Activated naive CD8-positive, alpha-beta T cell treated with anti-CD3 and anti-CD28 coated beads, Interleukin-2, amount 10 ng/mL, durations not matched to agents 7 days and 5 days (primary cell): ENCODE measurements around the gene NCKIPSD. TPM values are rescaled to one million over a fixed set of nuclear protein-coding genes. Genes with fewer than 3 reads are reported as not detected.
"Not testable (repeated sequence)": the region's sequence is repeated elsewhere in the genome, so short reads cannot be mapped to it uniquely, and the experiment has no call there.

Experiments
- ATAC-seq: fragments of 150-1000 bp; cut with Tn5 transposase; one replicate; pipeline ENCODE4 v1.10.0; 2021; ENCODE audit warnings: low read depth, moderate library complexity
- POLR2A ChIA-PET: fragments of 350-600 bp; sonication (Branson Sonifier 250); formaldehyde crosslinking; loops from one replicate; lab custom pipeline; 2021; ENCODE audit warnings: antibody characterized with exemption; lab: Charles Lee
- DNase-seq: peaks from one replicate; pipeline ENCODE4 v3.0.0; 2021
- H3K27ac Mint-ChIP-seq: one replicate; pipeline ENCODE4 v1.8.0; 2022; ENCODE audit warnings: mild to moderate bottlenecking, mixed read lengths
- H3K27me3 Mint-ChIP-seq: one replicate; pipeline ENCODE4 v1.8.0; 2022; ENCODE audit warnings: mild to moderate bottlenecking, moderate library complexity, mixed read lengths
- H3K36me3 Mint-ChIP-seq: one replicate; pipeline ENCODE4 v1.8.0; 2021; ENCODE audit warnings: mild to moderate bottlenecking, mixed read lengths
- H3K4me1 Mint-ChIP-seq: one replicate; pipeline ENCODE4 v1.8.0; 2021; ENCODE audit warnings: mixed read lengths
- H3K4me3 Mint-ChIP-seq: one replicate; pipeline ENCODE4 v1.8.0; 2022; ENCODE audit warnings: mild to moderate bottlenecking, moderate library complexity, mixed read lengths
- H3K9me3 Mint-ChIP-seq: one replicate; pipeline ENCODE4 v1.8.0; 2021; ENCODE audit warnings: mixed read lengths
- total RNA-seq, 2 experiments: library from RNA; stranded (reverse); gene quantifications; one replicate each; pipeline ENCODE4 v1.2.3, GENCODE V29; 2021

NCKIPSD gene
- 10 to 100 TPM; 46.9 to 48.7 TPM for total RNA-seq

GRCh38 chr3:48685603-48686511 lies at the start of gene NCKIPSD:
NCKIPSD (minus strand) TSS chr3:48685915; CDS start chr3:48685807, 108 bp downstream.
- POLR2A ChIA-PET, result interaction anchor here (0.6 to 1.2 kb wide), 7 partner anchors 14 to 128 kb away, joined by 3 to 4 read pairs (median 3); partner anchors contain the start of gene IP6K2
- ATAC-seq, result peak; percentile 85
- Mint-ChIP-seq H3K27me3 (no peaks in the 10 kb centered on the region), H3K4me1 (peaks cover 21% of the 10 kb centered on the region), H3K36me3 (peaks cover 18% of the 10 kb centered on the region), H3K4me3 (peak within 1 kb of the TSS; percentile 94), H3K9me3 (no peaks in the 10 kb centered on the region), H3K27ac (peak within 1 kb of the TSS; percentile 94)
- DNase-seq, result peak; percentile 96

- DNase-seq, POLR2A ChIA-PET, H3K4me3 Mint-ChIP-seq, H3K36me3 Mint-ChIP-seq, H3K27ac Mint-ChIP-seq, ATAC-seq, H3K4me1 Mint-ChIP-seq, H3K9me3 Mint-ChIP-seq, H3K27me3 Mint-ChIP-seq: not testable (repeated sequence)
Measured at GRCh38 chr3:48735075-48735767, 49.5 kb upstream of the NCKIPSD start.

GRCh38 chr3:48734541-48734940 lies 48.8 kb upstream of the NCKIPSD start:
- H3K4me3 Mint-ChIP-seq, POLR2A ChIA-PET, DNase-seq, H3K27me3 Mint-ChIP-seq, H3K36me3 Mint-ChIP-seq, H3K27ac Mint-ChIP-seq, H3K4me1 Mint-ChIP-seq, H3K9me3 Mint-ChIP-seq, ATAC-seq: not testable (repeated sequence)

- H3K9me3 Mint-ChIP-seq, POLR2A ChIA-PET, ATAC-seq: not testable (repeated sequence)
Measured at GRCh38 chr3:48733752-48734518, 48.2 kb upstream of the NCKIPSD start.

GRCh38 chr3:48727511-48727910 lies 41.8 kb upstream of the NCKIPSD start:
- Mint-ChIP-seq H3K4me3 (no peak overlapping the region), H3K9me3 (peaks cover 2% of the 10 kb centered on the region), H3K27me3 (peaks cover 3% of the 10 kb centered on the region), H3K4me1 (no peaks in the 10 kb centered on the region), H3K36me3 (no peaks in the 10 kb centered on the region), H3K27ac (no peak overlapping the region)
- DNase-seq (no peak), ATAC-seq (no peak)
- POLR2A ChIA-PET, result interaction anchor here (0.6 kb wide), 1 partner anchor 280 kb away, joined by 6 read pairs; the partner anchor contains the start of gene WDR6

More at GRCh38 chr3:48733752-48734518, 48.2 kb upstream of the NCKIPSD start:
- H3K27me3 Mint-ChIP-seq, H3K27ac Mint-ChIP-seq, DNase-seq, H3K4me3 Mint-ChIP-seq, H3K36me3 Mint-ChIP-seq, H3K4me1 Mint-ChIP-seq: not testable (repeated sequence)

GRCh38 chr3:48725185-48725855 lies 39.6 kb upstream of the NCKIPSD start:
- POLR2A ChIA-PET, H3K36me3 Mint-ChIP-seq: not testable (repeated sequence)

GRCh38 chr3:48723725-48724124 lies 38.0 kb upstream of the NCKIPSD start:
- H3K4me1 Mint-ChIP-seq, result no peaks in the 10 kb centered on the region
- no peaks in the 10 kb centered on the region for H3K36me3 Mint-ChIP-seq
- POLR2A ChIA-PET, result no interaction called here
- no peak overlapping the region for H3K27ac Mint-ChIP-seq
- no peak overlapping the region for H3K4me3 Mint-ChIP-seq
- peaks cover 19% of the 10 kb centered on the region for H3K27me3 Mint-ChIP-seq
- DNase-seq (no peak), ATAC-seq (no peak)
- peaks cover 2% of the 10 kb centered on the region for H3K9me3 Mint-ChIP-seq

More at GRCh38 chr3:48725185-48725855, 39.6 kb upstream of the NCKIPSD start:
- not testable (repeated sequence) for DNase-seq, ATAC-seq, H3K27ac Mint-ChIP-seq, H3K4me1 Mint-ChIP-seq, H3K4me3 Mint-ChIP-seq, H3K9me3 Mint-ChIP-seq, H3K27me3 Mint-ChIP-seq

- H3K4me3 Mint-ChIP-seq, H3K27ac Mint-ChIP-seq, ATAC-seq, DNase-seq, H3K4me1 Mint-ChIP-seq, H3K36me3 Mint-ChIP-seq, H3K9me3 Mint-ChIP-seq, POLR2A ChIA-PET: not testable (repeated sequence)
- H3K27me3 Mint-ChIP-seq, result peaks cover 19% of the 10 kb centered on the region
Measured at GRCh38 chr3:48723293-48723692, 37.6 kb upstream of the NCKIPSD start.

GRCh38 chr3:48716982-48717746 lies 31.4 kb upstream of the NCKIPSD start, which contains the start of gene IP6K2:
IP6K2 (minus strand) TSS chr3:48717221; CDS start chr3:48695291, 21,930 bp downstream.
- H3K27me3 Mint-ChIP-seq, result peaks cover 21% of the 10 kb centered on the region
- H3K9me3 Mint-ChIP-seq, result no peaks in the 10 kb centered on the region
- ATAC-seq (peak; percentile 100), DNase-seq (peak; percentile 99)
- POLR2A ChIA-PET, result interaction anchor here (0.6 to 3.0 kb wide), 20 partner anchors 8 to 1057 kb away, joined by 3 to 12 read pairs (median 4); partner anchors contain the start of genes CDC25A, NCKIPSD, NDUFAF3 and PRKAR2A
- H3K27ac Mint-ChIP-seq, result peak within 1 kb of the TSS; percentile 98
- peaks cover 15% of the 10 kb centered on the region for H3K36me3 Mint-ChIP-seq
- H3K4me3 Mint-ChIP-seq, result peak within 1 kb of the TSS; percentile 99
- H3K4me1 Mint-ChIP-seq, result peaks cover 23% of the 10 kb centered on the region

- peaks cover 19% of the 10 kb centered on the region for H3K36me3 Mint-ChIP-seq
- H3K4me1 Mint-ChIP-seq, result peaks cover 26% of the 10 kb centered on the region
- no peaks in the 10 kb centered on the region for H3K9me3 Mint-ChIP-seq
- peak overlapping the region; percentile 99 for H3K4me3 Mint-ChIP-seq
- no peak for ATAC-seq
- POLR2A ChIA-PET, result interaction anchor here (0.6 to 3.0 kb wide), 21 partner anchors 8 to 1057 kb away, joined by 3 to 12 read pairs (median 4); partner anchors contain the start of genes ARIH2, CDC25A, NCKIPSD and NDUFAF3
- peak; percentile 53 for DNase-seq
- peaks cover 18% of the 10 kb centered on the region for H3K27me3 Mint-ChIP-seq
- H3K27ac Mint-ChIP-seq, result peak overlapping the region; percentile 98
Measured at GRCh38 chr3:48716508-48716981, 30.8 kb upstream of the NCKIPSD start.

GRCh38 chr3:48715174-48715800 lies 29.6 kb upstream of the NCKIPSD start:
- Mint-ChIP-seq H3K27ac (peak overlapping the region; percentile 98), H3K27me3 (peaks cover 12% of the 10 kb centered on the region), H3K9me3 (no peaks in the 10 kb centered on the region), H3K4me3 (peak overlapping the region; percentile 99), H3K36me3 (peaks cover 24% of the 10 kb centered on the region), H3K4me1 (peaks cover 26% of the 10 kb centered on the region)
- POLR2A ChIA-PET, result interaction anchor here (0.6 to 3.0 kb wide), 6 partner anchors 25 to 292 kb away, joined by 3 to 12 read pairs (median 3); partner anchors contain the start of genes ARIH2, SLC25A20, UQCRC1 and WDR6
- DNase-seq, result no peak
- ATAC-seq, result no peak
